Measurements from ENCODE around the gene WNK1. TPM values are rescaled to one million over a fixed set of nuclear protein-coding genes. Genes with fewer than 3 reads are reported as not detected.

Gene WNK1
- total RNA-seq, 1 donor from 2014 or later, result 71.5 TPM

GRCh38 chr12:903055-903454, 150.7 kb downstream of the WNK1 start:
- Histone ChIP-seq H3K36me3 (ENCODE audit: control insufficient read depth in 3 of 3, insufficient read depth in 3 of 3, low read length in 3 of 3) (peaks cover 39 to 76% (median 68%) of the 10 kb centered on the region in 3 donors), H3K9me3 (ENCODE audit: control insufficient read depth in 3 of 3, low read length in 3 of 3) (no peaks in the 10 kb centered on the region), H3K4me1 (ENCODE audit: control insufficient read depth in 3 of 3, insufficient read depth in 3 of 3, low read length in 3 of 3) (no peaks in the 10 kb centered on the region), H3K9ac (ENCODE audit: low read depth in 1 of 3, low read length in 3 of 3) (no peak overlapping the region), H3K27me3 (ENCODE audit: control insufficient read depth in 3 of 3, insufficient read depth in 3 of 3, low read length in 3 of 3) (no peaks in the 10 kb centered on the region), H3K27ac (ENCODE audit: low read depth, low read length) (no peak overlapping the region), H3K4me3 (ENCODE audit: low read length in 3 of 3) (no peak overlapping the region)

- H3K9ac ChIP-seq (ENCODE audit: low read depth in 1 of 3, low read length in 3 of 3), result no peak overlapping the region
- no peaks in the 10 kb centered on the region for H3K4me1 ChIP-seq (ENCODE audit: control insufficient read depth in 3 of 3, insufficient read depth in 3 of 3, low read length in 3 of 3)
- H3K4me3 ChIP-seq (ENCODE audit: low read length in 3 of 3), result no peak overlapping the region
- no peaks in the 10 kb centered on the region for H3K9me3 ChIP-seq (ENCODE audit: control insufficient read depth in 3 of 3, low read length in 3 of 3)
- no peak overlapping the region for H3K27ac ChIP-seq (ENCODE audit: low read depth, low read length)
- no peaks in the 10 kb centered on the region for H3K27me3 ChIP-seq (ENCODE audit: control insufficient read depth in 3 of 3, insufficient read depth in 3 of 3, low read length in 3 of 3)
- peaks cover 45 to 82% (median 74%) of the 10 kb centered on the region in 3 donors for H3K36me3 ChIP-seq (ENCODE audit: control insufficient read depth in 3 of 3, insufficient read depth in 3 of 3, low read length in 3 of 3)
Observed at GRCh38 chr12:904010-904414, 151.6 kb downstream of the WNK1 start.

- no peak overlapping the region for H3K4me3 ChIP-seq (ENCODE audit: low read length in 3 of 3)
- no peaks in the 10 kb centered on the region for H3K4me1 ChIP-seq (ENCODE audit: control insufficient read depth in 3 of 3, insufficient read depth in 3 of 3, low read length in 3 of 3)
- no peak overlapping the region for H3K27ac ChIP-seq (ENCODE audit: low read depth, low read length)
- H3K36me3 ChIP-seq (ENCODE audit: control insufficient read depth in 3 of 3, insufficient read depth in 3 of 3, low read length in 3 of 3), result peaks cover 41 to 84% (median 73%) of the 10 kb centered on the region in 3 donors
- no peaks in the 10 kb centered on the region for H3K9me3 ChIP-seq (ENCODE audit: control insufficient read depth in 3 of 3, low read length in 3 of 3)
- no peak overlapping the region for H3K9ac ChIP-seq (ENCODE audit: low read depth in 1 of 3, low read length in 3 of 3)
- H3K27me3 ChIP-seq (ENCODE audit: control insufficient read depth in 3 of 3, insufficient read depth in 3 of 3, low read length in 3 of 3), result no peaks in the 10 kb centered on the region
Observed at GRCh38 chr12:905261-906031, 153.1 kb downstream of the WNK1 start.

- no peaks in the 10 kb centered on the region for H3K4me1 ChIP-seq (ENCODE audit: control insufficient read depth in 3 of 3, insufficient read depth in 3 of 3, low read length in 3 of 3)
- no peak overlapping the region for H3K9ac ChIP-seq (ENCODE audit: low read depth in 1 of 3, low read length in 3 of 3)
- H3K4me3 ChIP-seq (ENCODE audit: low read length in 3 of 3), result no peak overlapping the region
- H3K9me3 ChIP-seq (ENCODE audit: control insufficient read depth in 3 of 3, low read length in 3 of 3), result no peaks in the 10 kb centered on the region
- no peak overlapping the region for H3K27ac ChIP-seq (ENCODE audit: low read depth, low read length)
- no peaks in the 10 kb centered on the region for H3K27me3 ChIP-seq (ENCODE audit: control insufficient read depth in 3 of 3, insufficient read depth in 3 of 3, low read length in 3 of 3)
- H3K36me3 ChIP-seq (ENCODE audit: control insufficient read depth in 3 of 3, insufficient read depth in 3 of 3, low read length in 3 of 3), result peaks cover 37 to 82% (median 73%) of the 10 kb centered on the region in 3 donors
Observed at GRCh38 chr12:906062-906585, 153.7 kb downstream of the WNK1 start.

- Histone ChIP-seq H3K36me3 (ENCODE audit: control insufficient read depth in 3 of 3, insufficient read depth in 3 of 3, low read length in 3 of 3) (peaks cover 38 to 76% (median 60%) of the 10 kb centered on the region in 3 donors), H3K4me3 (ENCODE audit: low read length in 3 of 3) (no peak overlapping the region), H3K27ac (ENCODE audit: low read depth, low read length) (no peak overlapping the region), H3K9ac (ENCODE audit: low read depth in 1 of 3, low read length in 3 of 3) (no peak overlapping the region), H3K4me1 (ENCODE audit: control insufficient read depth in 3 of 3, insufficient read depth in 3 of 3, low read length in 3 of 3) (no peaks in the 10 kb centered on the region), H3K9me3 (ENCODE audit: control insufficient read depth in 3 of 3, low read length in 3 of 3) (no peaks in the 10 kb centered on the region), H3K27me3 (ENCODE audit: control insufficient read depth in 3 of 3, insufficient read depth in 3 of 3, low read length in 3 of 3) (no peaks in the 10 kb centered on the region)
Observed at GRCh38 chr12:907413-908185, 155.2 kb downstream of the WNK1 start.

- no peak overlapping the region for H3K9ac ChIP-seq (ENCODE audit: low read depth in 1 of 3, low read length in 3 of 3)
- peaks cover 0 to 4% (median 0%) of the 10 kb centered on the region in 3 donors for H3K4me1 ChIP-seq (ENCODE audit: control insufficient read depth in 3 of 3, insufficient read depth in 3 of 3, low read length in 3 of 3)
- no peaks in the 10 kb centered on the region for H3K27me3 ChIP-seq (ENCODE audit: control insufficient read depth in 3 of 3, insufficient read depth in 3 of 3, low read length in 3 of 3)
- H3K9me3 ChIP-seq (ENCODE audit: control insufficient read depth in 3 of 3, low read length in 3 of 3), result no peaks in the 10 kb centered on the region
- peaks cover 49 to 81% (median 66%) of the 10 kb centered on the region in 3 donors for H3K36me3 ChIP-seq (ENCODE audit: control insufficient read depth in 3 of 3, insufficient read depth in 3 of 3, low read length in 3 of 3)
- no peak overlapping the region for H3K4me3 ChIP-seq (ENCODE audit: low read length in 3 of 3)
- no peak overlapping the region for H3K27ac ChIP-seq (ENCODE audit: low read depth, low read length)
Observed at GRCh38 chr12:909861-910260, 157.5 kb downstream of the WNK1 start.

GRCh38 chr12:910416-910815, 158.0 kb downstream of the WNK1 start:
- Histone ChIP-seq H3K27me3 (ENCODE audit: control insufficient read depth in 3 of 3, insufficient read depth in 3 of 3, low read length in 3 of 3) (no peaks in the 10 kb centered on the region), H3K4me3 (ENCODE audit: low read length in 3 of 3) (no peak overlapping the region), H3K9ac (ENCODE audit: low read depth in 1 of 3, low read length in 3 of 3) (no peak overlapping the region), H3K36me3 (ENCODE audit: control insufficient read depth in 3 of 3, insufficient read depth in 3 of 3, low read length in 3 of 3) (peaks cover 50 to 81% (median 68%) of the 10 kb centered on the region in 3 donors), H3K27ac (ENCODE audit: low read depth, low read length) (no peak overlapping the region), H3K4me1 (ENCODE audit: control insufficient read depth in 3 of 3, insufficient read depth in 3 of 3, low read length in 3 of 3) (peaks cover 0 to 4% (median 0%) of the 10 kb centered on the region in 3 donors), H3K9me3 (ENCODE audit: control insufficient read depth in 3 of 3, low read length in 3 of 3) (no peaks in the 10 kb centered on the region)

GRCh38 chr12:911191-911826, 158.9 kb downstream of the WNK1 start:
- Histone ChIP-seq H3K4me1 (ENCODE audit: control insufficient read depth in 3 of 3, insufficient read depth in 3 of 3, low read length in 3 of 3) (peaks cover 0 to 4% (median 0%) of the 10 kb centered on the region in 3 donors), H3K27ac (ENCODE audit: low read depth, low read length) (no peak overlapping the region), H3K27me3 (ENCODE audit: control insufficient read depth in 3 of 3, insufficient read depth in 3 of 3, low read length in 3 of 3) (no peaks in the 10 kb centered on the region), H3K4me3 (ENCODE audit: low read length in 3 of 3) (no peak overlapping the region), H3K9me3 (ENCODE audit: control insufficient read depth in 3 of 3, low read length in 3 of 3) (no peaks in the 10 kb centered on the region), H3K9ac (ENCODE audit: low read depth in 1 of 3, low read length in 3 of 3) (no peak overlapping the region), H3K36me3 (ENCODE audit: control insufficient read depth in 3 of 3, insufficient read depth in 3 of 3, low read length in 3 of 3) (peaks cover 46 to 76% (median 66%) of the 10 kb centered on the region in 3 donors)

- Histone ChIP-seq H3K27ac (ENCODE audit: low read depth, low read length) (no peak overlapping the region), H3K36me3 (ENCODE audit: control insufficient read depth in 3 of 3, insufficient read depth in 3 of 3, low read length in 3 of 3) (peaks cover 54 to 78% (median 69%) of the 10 kb centered on the region in 3 donors), H3K4me1 (ENCODE audit: control insufficient read depth in 3 of 3, insufficient read depth in 3 of 3, low read length in 3 of 3) (peaks cover 0 to 4% (median 0%) of the 10 kb centered on the region in 3 donors), H3K27me3 (ENCODE audit: control insufficient read depth in 3 of 3, insufficient read depth in 3 of 3, low read length in 3 of 3) (no peaks in the 10 kb centered on the region), H3K4me3 (ENCODE audit: low read length in 3 of 3) (no peak overlapping the region), H3K9me3 (ENCODE audit: control insufficient read depth in 3 of 3, low read length in 3 of 3) (no peaks in the 10 kb centered on the region), H3K9ac (ENCODE audit: low read depth in 1 of 3, low read length in 3 of 3) (no peak overlapping the region)
Observed at GRCh38 chr12:912466-913235, 160.3 kb downstream of the WNK1 start.
